Measurements from ENCODE around the gene GTPBP3. TPM values are rescaled to one million over a fixed set of nuclear protein-coding genes. Genes with fewer than 3 reads are reported as not detected.

Gene GTPBP3
- polyA plus RNA-seq, 1 donor (not counting 4 experiments of a cell fraction or from before 2014, with no cell fraction given): 7.2 TPM

- Histone ChIP-seq H3K9ac (ENCODE audit: control insufficient read depth, extremely low read depth, insufficient read depth, low read length) (no peak overlapping the region), H3K4me3 (ENCODE audit: control insufficient read depth in 2 of 3, extremely low read depth in 1 of 3, insufficient read depth in 2 of 3, low read depth in 1 of 3, low read length in 3 of 3) (no peak overlapping the region), H3K9me3 (ENCODE audit: control insufficient read depth, low read depth, low read length) (no peaks in the 10 kb centered on the region), H3K27ac (ENCODE audit: control insufficient read depth, insufficient read depth, low read length) (peak overlapping the region; percentile 8), H3K27me3 (ENCODE audit: control insufficient read depth, extremely low read depth, insufficient read depth, low read length) (no peaks in the 10 kb centered on the region), H3K4me1 (ENCODE audit: control insufficient read depth, extremely low read depth, insufficient read depth, low read length) (peaks cover 32% of the 10 kb centered on the region), H3K36me3 (ENCODE audit: control insufficient read depth in 2 of 2, extremely low read depth in 1 of 2, insufficient read depth in 2 of 2, low read length in 2 of 2) (no peaks in the 10 kb centered on the region), H2AFZ (ENCODE audit: control insufficient read depth, low read length) (no peak overlapping the region), H3K79me2 (ENCODE audit: control insufficient read depth, insufficient read depth, low read length) (peaks cover 14% of the 10 kb centered on the region), H4K20me1 (ENCODE audit: control insufficient read depth, extremely low read depth, insufficient read depth, low read length) (no peaks in the 10 kb centered on the region), H3K9me1 (ENCODE audit: control insufficient read depth, extremely low read depth, insufficient read depth, low read length) (peaks cover 3% of the 10 kb centered on the region), H3K4me2 (ENCODE audit: control insufficient read depth, extremely low read depth, insufficient read depth, low read depth, low read length) (peak overlapping the region; percentile 61)
- FAIRE-seq (no peak), DNase-seq (ENCODE audit: low read depth, low spot score) (no peak)
- TF ChIP-seq CTCF (optimal IDR thresholded peaks at IDR 0.05 in 1 of 3, IDR thresholded peaks at IDR 0.05 in 1 of 3, conservative IDR thresholded peaks at IDR 0.05 in 1 of 3; ENCODE audit: extremely low read depth in 1 of 3, insufficient read depth in 2 of 3, low read length in 3 of 3) (no peak), EZH2 (IDR thresholded peaks at IDR 0.05; ENCODE audit: low read length) (no peak)
- dilution Hi-C loops (cut with MboI; ENCODE audit: extremely low pct_ligation_motif_present, low sequenced_read_pairs): no loop called here
These were observed 32.8 kb upstream of the GTPBP3 start for GRCh38 chr19:17304386-17305215.

- FAIRE-seq (no peak), DNase-seq (ENCODE audit: low read depth, low spot score) (no peak)
- Histone ChIP-seq H3K4me2 (ENCODE audit: control insufficient read depth, extremely low read depth, insufficient read depth, low read depth, low read length) (peak overlapping the region; percentile 61), H2AFZ (ENCODE audit: control insufficient read depth, low read length) (no peak overlapping the region), H3K36me3 (ENCODE audit: control insufficient read depth in 2 of 2, extremely low read depth in 1 of 2, insufficient read depth in 2 of 2, low read length in 2 of 2) (no peaks in the 10 kb centered on the region), H3K4me1 (ENCODE audit: control insufficient read depth, extremely low read depth, insufficient read depth, low read length) (peaks cover 34% of the 10 kb centered on the region), H4K20me1 (ENCODE audit: control insufficient read depth, extremely low read depth, insufficient read depth, low read length) (no peaks in the 10 kb centered on the region), H3K27me3 (ENCODE audit: control insufficient read depth, extremely low read depth, insufficient read depth, low read length) (no peaks in the 10 kb centered on the region), H3K4me3 (ENCODE audit: control insufficient read depth in 2 of 3, extremely low read depth in 1 of 3, insufficient read depth in 2 of 3, low read depth in 1 of 3, low read length in 3 of 3) (no peak overlapping the region), H3K79me2 (ENCODE audit: control insufficient read depth, insufficient read depth, low read length) (peaks cover 20% of the 10 kb centered on the region), H3K9me3 (ENCODE audit: control insufficient read depth, low read depth, low read length) (no peaks in the 10 kb centered on the region), H3K9ac (ENCODE audit: control insufficient read depth, extremely low read depth, insufficient read depth, low read length) (no peak overlapping the region), H3K27ac (ENCODE audit: control insufficient read depth, insufficient read depth, low read length) (peak overlapping the region; percentile 8), H3K9me1 (ENCODE audit: control insufficient read depth, extremely low read depth, insufficient read depth, low read length) (peaks cover 3% of the 10 kb centered on the region)
- dilution Hi-C loops (cut with MboI; ENCODE audit: extremely low pct_ligation_motif_present, low sequenced_read_pairs): no loop called here
- TF ChIP-seq EZH2 (IDR thresholded peaks at IDR 0.05; ENCODE audit: low read length) (no peak), CTCF (optimal IDR thresholded peaks at IDR 0.05 in 1 of 3, IDR thresholded peaks at IDR 0.05 in 1 of 3, conservative IDR thresholded peaks at IDR 0.05 in 1 of 3; ENCODE audit: extremely low read depth in 1 of 3, insufficient read depth in 2 of 3, low read length in 3 of 3) (no peak)
These were observed 32.2 kb upstream of the GTPBP3 start for GRCh38 chr19:17305216-17305516.
